Mesenchymal stem cell (in vitro differentiated cells and primary cell): Measurements from ENCODE around the gene PDS5B.
"Not testable (repeated sequence)": the region's sequence is repeated elsewhere in the genome, so short reads cannot be mapped to it uniquely, and the experiment has no call there.

Experiments used
- DNase-seq: peaks from one replicate; pipeline ENCODE4 v3.0.0-alpha.2; 2013
- H2AFZ ChIP-seq: one replicate; pipeline ENCODE4 v1.6.1; 2013; ENCODE audit warnings: low read depth, mild to moderate bottlenecking, control low read depth, inconsistent platforms, low read length, moderate library complexity
- H2AK5ac ChIP-seq: 2 replicates; pipeline ENCODE4 v1.6.1; 2013; ENCODE audit warnings: low read length, moderate library complexity, mild to moderate bottlenecking, inconsistent platforms; ENCODE audit not compliant: severe bottlenecking
- H2BK120ac ChIP-seq: one replicate; pipeline ENCODE4 v1.6.1; 2013; ENCODE audit warnings: low read depth, mild to moderate bottlenecking, inconsistent platforms, low read length, moderate library complexity
- H2BK12ac ChIP-seq, 2 experiments: one replicate each; pipeline ENCODE4 v1.6.1; 2013; ENCODE audit warnings: inconsistent platforms in 2 of 2, low read length in 2 of 2, mild to moderate bottlenecking in 2 of 2, moderate library complexity in 2 of 2, control low read depth in 1 of 2
- H2BK15ac ChIP-seq: one replicate; pipeline ENCODE4 v1.6.1; 2013; ENCODE audit warnings: mild to moderate bottlenecking, low read depth, inconsistent platforms; ENCODE audit not compliant: poor library complexity, severe bottlenecking
- H2BK5ac ChIP-seq: 2 replicates; pipeline ENCODE4 v1.6.1; 2013; ENCODE audit warnings: low read depth, mild to moderate bottlenecking, low read length, control low read depth, inconsistent platforms; ENCODE audit not compliant: poor library complexity, severe bottlenecking
- H3K14ac ChIP-seq, 2 experiments: one replicate each; pipeline ENCODE4 v1.6.1; 2013; ENCODE audit warnings: inconsistent platforms in 2 of 2, low read length in 2 of 2, control low read depth in 1 of 2, mild to moderate bottlenecking in 1 of 2, moderate library complexity in 1 of 2
- H3K18ac ChIP-seq, 2 experiments: one replicate each; pipeline ENCODE4 v1.6.1; 2013; ENCODE audit warnings: inconsistent platforms in 2 of 2, low read length in 2 of 2, control low read depth in 1 of 2, low read depth in 1 of 2, mild to moderate bottlenecking in 1 of 2
- H3K23ac ChIP-seq, 2 experiments: one replicate each; pipeline ENCODE4 v1.6.1; 2013; ENCODE audit warnings: inconsistent platforms in 2 of 2, low read length in 2 of 2, mild to moderate bottlenecking in 2 of 2, moderate library complexity in 2 of 2, control low read depth in 1 of 2
- H3K27ac ChIP-seq: 2 replicates; pipeline ENCODE4 v1.5.1; 2013; ENCODE audit warnings: mild to moderate bottlenecking, moderate library complexity, low read length, control low read depth, inconsistent platforms; ENCODE audit not compliant: poor library complexity, severe bottlenecking
- H3K27me3 ChIP-seq, 2 experiments: 2 replicates each; pipeline versions ENCODE4 v1.6.1 to v1.7.0; 2013; ENCODE audit warnings: low read length in 2 of 2, mild to moderate bottlenecking in 2 of 2, moderate library complexity in 2 of 2, control low read depth in 1 of 2, inconsistent platforms in 1 of 2; ENCODE audit not compliant: control insufficient read depth in 1 of 2, insufficient read depth in 1 of 2
- H3K36me3 ChIP-seq, 2 experiments: 2 replicates each; pipeline versions ENCODE4 v1.6.1 to v1.7.0; 2013; ENCODE audit warnings: low read length in 2 of 2, control low read depth in 1 of 2, inconsistent platforms in 1 of 2, low read depth in 1 of 2, mild to moderate bottlenecking in 1 of 2; ENCODE audit not compliant: insufficient read depth in 2 of 2, control insufficient read depth in 1 of 2
- H3K4ac ChIP-seq, 2 experiments: one replicate each; pipeline ENCODE4 v1.6.1; 2013; ENCODE audit warnings: inconsistent platforms in 2 of 2, low read length in 2 of 2, mild to moderate bottlenecking in 2 of 2, moderate library complexity in 2 of 2, control low read depth in 1 of 2, low read depth in 1 of 2
- H3K4me1 ChIP-seq: 2 replicates; pipeline ENCODE4 v1.6.1; 2013; ENCODE audit warnings: low read depth, low read length, control low read depth; ENCODE audit not compliant: control insufficient read depth, insufficient read depth
- H3K4me2 ChIP-seq: 2 replicates; pipeline ENCODE4 v1.6.1; 2013; ENCODE audit warnings: low read length, mild to moderate bottlenecking, inconsistent platforms; ENCODE audit not compliant: poor library complexity, severe bottlenecking
- H3K4me3 ChIP-seq, 2 experiments: 2 replicates each; pipeline versions ENCODE4 v1.5.1 to v1.7.0; 2013; ENCODE audit warnings: low read length in 2 of 2, mild to moderate bottlenecking in 2 of 2, control low read depth in 1 of 2, low read depth in 1 of 2; ENCODE audit not compliant: insufficient read depth in 1 of 2
- H3K79me1 ChIP-seq: replicated peaks from 2 replicates; pipeline ENCODE4 v1.6.1; 2013; ENCODE audit warnings: mild to moderate bottlenecking, control low read depth, low read length, inconsistent platforms; ENCODE audit not compliant: poor library complexity, severe bottlenecking
- H3K9ac ChIP-seq: 2 replicates; pipeline ENCODE4 v1.7.0; 2013; ENCODE audit warnings: mild to moderate bottlenecking, low read length, moderate library complexity
- H3K9me3 ChIP-seq: 2 replicates; pipeline ENCODE4 v1.7.0; 2013; ENCODE audit warnings: mild to moderate bottlenecking, low read length; ENCODE audit not compliant: control insufficient read depth
- H4K8ac ChIP-seq: one replicate; pipeline ENCODE4 v1.6.1; 2013; ENCODE audit warnings: inconsistent platforms, mild to moderate bottlenecking, low read length, moderate library complexity
- H4K91ac ChIP-seq: one replicate; pipeline ENCODE4 v1.6.1; 2013; ENCODE audit warnings: mild to moderate bottlenecking, low read length, inconsistent platforms
- WGBS: methylation state at CpG from one replicate; pipeline ENCODE4 v1.1.7; 2013; ENCODE audit warnings: mixed read lengths; 5-methylcytosine and 5-hydroxymethylcytosine counted together

The PDS5B gene

DNA sequence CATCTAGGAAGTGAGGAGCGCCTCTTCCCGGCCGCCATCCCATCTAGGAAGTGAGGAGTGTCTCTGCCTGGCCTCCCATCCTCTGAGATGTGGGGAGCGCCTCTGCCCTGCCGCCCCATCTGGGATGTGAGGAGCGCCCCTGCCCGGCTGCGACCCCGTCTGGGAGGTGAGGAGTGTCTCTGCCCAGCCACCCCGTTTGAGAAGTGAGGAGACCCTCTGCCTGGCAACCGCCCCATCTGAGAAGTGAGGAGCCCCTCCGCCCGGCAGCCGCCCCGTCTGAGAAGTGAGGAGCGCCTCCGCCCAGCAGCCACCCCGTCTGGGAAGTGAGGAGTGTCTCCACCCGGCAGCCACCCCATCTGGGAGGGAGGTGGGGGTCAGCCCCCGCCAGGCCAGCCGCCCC lies 129.9 kb downstream of the PDS5B start:
- H3K4me2 ChIP-seq, DNase-seq, H2BK120ac ChIP-seq, H3K27me3 ChIP-seq, H2BK15ac ChIP-seq, H3K14ac ChIP-seq, H2BK12ac ChIP-seq, H3K79me1 ChIP-seq, H3K23ac ChIP-seq, H2AK5ac ChIP-seq, H2BK5ac ChIP-seq, H3K18ac ChIP-seq, H3K4ac ChIP-seq, H3K9ac ChIP-seq, H3K4me1 ChIP-seq, H3K4me3 ChIP-seq, H3K27ac ChIP-seq, H2AFZ ChIP-seq, H4K8ac ChIP-seq, H4K91ac ChIP-seq: not testable (repeated sequence)
- peaks cover 26% of the 10 kb centered on the region for H3K9me3 ChIP-seq
- 94% methylated on average over 9 of the region's 21 CpGs for WGBS
- peaks cover 11 to 38% of the 10 kb centered on the region in 2 experiments for H3K36me3 ChIP-seq

DNA sequence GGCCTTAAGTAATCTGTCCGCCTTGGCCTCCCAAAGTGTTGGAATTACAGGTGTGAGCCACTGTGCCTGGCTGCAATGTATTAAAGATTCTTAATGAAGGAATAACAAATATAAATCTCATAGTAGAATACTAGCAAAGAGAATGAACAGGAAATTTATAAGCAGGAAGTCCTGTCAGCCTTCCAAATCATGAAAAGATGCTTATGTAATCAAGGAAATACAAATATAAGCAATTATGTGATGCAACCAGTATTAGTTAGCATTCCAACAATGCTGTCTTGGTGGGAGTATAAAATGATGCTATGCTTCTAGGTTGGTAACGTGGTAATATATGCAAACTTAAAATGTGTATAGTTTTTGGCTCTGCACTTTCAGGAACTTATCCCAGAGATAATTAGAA lies 133.8 kb downstream of the PDS5B start:
- H3K9ac ChIP-seq: no peak overlapping the region
- H3K36me3 ChIP-seq: peaks cover 13 to 17% of the 10 kb centered on the region in 2 experiments
- no peak overlapping the region for H3K4ac ChIP-seq
- no peak overlapping the region for H3K4me2 ChIP-seq
- no peak for DNase-seq
- H4K8ac ChIP-seq: no peak overlapping the region
- H3K4me1 ChIP-seq: peaks cover 3% of the 10 kb centered on the region
- 93% methylated on average over 1 of the region's 2 CpGs for WGBS
- H3K79me1 ChIP-seq: peaks cover 9% of the 10 kb centered on the region
- no peak overlapping the region for H3K23ac ChIP-seq
- H2BK5ac ChIP-seq: no peak overlapping the region
- H3K4me3 ChIP-seq: no peak overlapping the region
- no peak overlapping the region for H2AK5ac ChIP-seq
- H2BK120ac ChIP-seq: no peak overlapping the region
- H3K14ac ChIP-seq: no peak overlapping the region
- H3K27me3 ChIP-seq: no peaks in the 10 kb centered on the region
- no peak overlapping the region for H2BK15ac ChIP-seq
- H2BK12ac ChIP-seq: no peak overlapping the region
- peaks cover 5% of the 10 kb centered on the region for H3K9me3 ChIP-seq
- H4K91ac ChIP-seq: no peak overlapping the region
- no peak overlapping the region for H3K18ac ChIP-seq
- H2AFZ ChIP-seq: no peak overlapping the region
- no peak overlapping the region for H3K27ac ChIP-seq

DNA sequence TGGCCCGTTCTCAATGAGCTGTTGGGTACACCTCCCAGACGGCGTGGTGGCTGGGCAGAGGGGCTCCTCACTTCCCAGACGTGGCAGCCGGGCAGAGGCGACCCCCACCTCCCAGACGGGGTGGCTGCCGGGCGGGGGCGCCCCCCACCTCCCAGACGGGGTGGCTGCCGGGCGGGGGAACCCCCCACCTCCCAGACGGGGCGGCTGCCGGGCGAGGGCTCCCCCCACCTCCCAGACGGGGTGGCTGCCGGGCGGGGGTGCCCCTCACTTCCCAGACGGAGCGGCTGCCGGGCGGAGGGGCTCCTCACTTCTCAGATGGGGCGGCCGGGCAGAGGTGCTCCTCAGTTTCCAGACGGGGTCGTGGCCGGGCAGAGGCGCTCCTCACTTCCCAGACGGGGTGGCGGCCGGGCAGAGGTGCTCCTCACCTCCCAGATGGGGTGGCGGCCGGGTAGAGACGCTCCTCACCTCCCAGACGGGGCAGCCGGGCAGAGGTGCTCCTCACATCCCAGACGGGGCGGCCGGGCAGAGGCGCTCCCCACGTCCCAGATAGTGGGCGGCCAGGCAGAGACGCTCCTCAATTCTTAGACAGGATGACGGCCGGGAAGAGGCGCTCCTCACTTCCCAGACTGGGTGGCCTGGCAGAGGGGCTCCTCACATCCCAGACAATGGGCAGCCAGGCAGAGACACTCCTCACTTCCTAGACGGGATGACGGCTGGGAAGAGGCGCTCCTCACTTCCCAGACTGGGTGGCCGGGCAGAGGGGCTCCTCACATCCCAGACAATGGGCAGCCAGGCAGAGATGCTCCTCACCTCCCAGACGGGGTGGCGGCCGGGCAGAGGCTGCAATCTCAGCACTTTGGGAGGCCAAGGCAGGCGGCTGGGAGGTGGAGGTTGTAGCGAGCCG lies 135.1 kb downstream of the PDS5B start:
- 93% methylated on average over 41 of the region's 58 CpGs for WGBS
- not testable (repeated sequence) for H2AFZ ChIP-seq, H3K4me2 ChIP-seq, H3K27ac ChIP-seq, H3K4ac ChIP-seq, H3K27me3 ChIP-seq, H3K9me3 ChIP-seq, H3K4me3 ChIP-seq, H2AK5ac ChIP-seq, DNase-seq, H3K9ac ChIP-seq, H3K23ac ChIP-seq, H2BK15ac ChIP-seq, H4K8ac ChIP-seq, H3K4me1 ChIP-seq, H3K18ac ChIP-seq, H4K91ac ChIP-seq, H3K14ac ChIP-seq, H2BK5ac ChIP-seq, H2BK120ac ChIP-seq, H2BK12ac ChIP-seq
- Histone ChIP-seq H3K36me3 (peaks cover 9 to 13% of the 10 kb centered on the region in 2 experiments), H3K79me1 (peaks cover 12% of the 10 kb centered on the region)

DNA sequence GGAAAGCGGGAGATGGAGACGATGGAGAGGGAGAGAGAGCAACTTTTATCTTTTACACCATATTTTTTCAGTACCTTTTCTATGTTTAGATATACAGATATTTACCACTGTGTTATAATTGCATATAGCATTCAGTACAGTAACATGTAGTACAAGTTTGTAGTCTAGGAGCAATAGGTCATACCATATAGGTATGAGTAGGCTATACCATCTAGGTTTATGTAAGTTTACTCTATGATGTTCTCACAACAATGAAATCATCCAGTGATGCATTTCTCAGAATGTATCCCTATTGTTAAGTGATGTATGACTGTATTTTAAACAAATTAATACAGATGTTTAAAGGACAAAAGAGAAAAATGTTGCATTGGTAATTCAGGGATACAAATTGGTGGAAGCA lies 136.1 kb downstream of the PDS5B start:
- Histone ChIP-seq H3K4me1 (peaks cover 3% of the 10 kb centered on the region), H3K36me3 (peaks cover 9 to 12% of the 10 kb centered on the region in 2 experiments), H3K79me1 (peaks cover 12% of the 10 kb centered on the region), H2AK5ac (no peak overlapping the region), H3K4ac (no peak overlapping the region), H3K27me3 (no peaks in the 10 kb centered on the region), H3K14ac (no peak overlapping the region), H3K9ac (no peak overlapping the region), H3K23ac (no peak overlapping the region), H3K27ac (no peak overlapping the region), H2BK15ac (no peak overlapping the region), H3K9me3 (no peaks in the 10 kb centered on the region), H3K18ac (no peak overlapping the region), H4K91ac (no peak overlapping the region), H2BK5ac (no peak overlapping the region), H3K4me3 (no peak overlapping the region), H4K8ac (no peak overlapping the region), H2BK120ac (no peak overlapping the region), H2AFZ (no peak overlapping the region), H3K4me2 (no peak overlapping the region), H2BK12ac (no peak overlapping the region)
- no peak for DNase-seq
- WGBS: no CpG with 5 or more reads among the region's 2 CpGs
